GM12878 (cell line): ENCODE data around the gene MID1. TPM values are rescaled to one million over a fixed set of nuclear protein-coding genes. Genes with fewer than 3 reads are reported as not detected.

ENCODE experiments used
- ATAC-seq: fragments of 200-7000 bp; cut with Tn5 transposase; 3 replicates; pipeline ENCODE4 v1.9.1; 2020; ENCODE audit warnings: mild to moderate bottlenecking, moderate library complexity
- BruUV-seq: library from RNA; stranded (reverse); fragments of 400-500 nt; replicated peaks from 2 replicates; lab custom pipeline; 2021; lab: Mats Ljungman, UMichigan
- CTCF ChIA-PET: fragments of 300-600 bp; sonication (Branson Sonifier 250); formaldehyde crosslinking; extraction: SDS; loops from one replicate; lab custom pipeline; 2021; ENCODE audit warnings: inconsistent platforms; lab: Yijun Ruan, JAX
- POLR2A ChIA-PET: fragments of 350-600 bp; formaldehyde crosslinking; extraction: SDS; loops from one replicate; lab custom pipeline; 2021; ENCODE audit warnings: inconsistent platforms; lab: Charles Lee
- RAD21 ChIA-PET: fragments of 300-600 bp; sonication (Branson Sonifier 250); formaldehyde crosslinking; loops from one replicate; lab custom pipeline; 2023; ENCODE audit warnings: antibody characterized with exemption; ENCODE audit not compliant: unreplicated experiment; lab: Charles Lee
- SMC1A ChIA-PET: fragments of 300-600 bp; sonication (Branson Sonifier 250); formaldehyde crosslinking; loops from one replicate; lab custom pipeline; 2023; ENCODE audit not compliant: unreplicated experiment, uncharacterized antibody; lab: Charles Lee
- DNase-seq: peaks from one replicate; pipeline ENCODE4 v3.0.0-alpha.2; 2011; ENCODE audit warnings: low read depth, low spot score
- FAIRE-seq: peaks from 3 replicates; lab custom pipeline; 2011; peaks lifted over from hg19 to GRCh38; lab: Jason Lieb, UNC
- H2AFZ ChIP-seq: 2 replicates; pipeline ENCODE4 v1.6.0; 2011; ENCODE audit warnings: low read depth, low read length, control low read depth; ENCODE audit not compliant: control insufficient read depth
- H3K27ac ChIP-seq: 2 replicates; pipeline ENCODE4 v1.5.1; 2011; ENCODE audit warnings: control low read depth; ENCODE audit not compliant: control insufficient read depth, insufficient read depth
- H3K27me3 ChIP-seq, 2 experiments: replicated peaks in 1 of 2; 2 replicates each; pipeline versions ENCODE4 v1.6.0 to v1.6.1; 2011; ENCODE audit warnings: low read length in 1 of 2; ENCODE audit not compliant: control insufficient read depth in 2 of 2, insufficient read depth in 2 of 2
- H3K36me3 ChIP-seq, 2 experiments: 2 replicates each; pipeline ENCODE4 v1.5.1; 2011; ENCODE audit warnings: low read length in 1 of 2; ENCODE audit not compliant: control insufficient read depth in 2 of 2, insufficient read depth in 2 of 2
- H3K4me1 ChIP-seq: 2 replicates; pipeline ENCODE4 v1.6.1; 2011; ENCODE audit warnings: mild to moderate bottlenecking, low read length, moderate library complexity, mixed read lengths; ENCODE audit not compliant: control insufficient read depth, insufficient read depth
- H3K4me2 ChIP-seq: 2 replicates; pipeline ENCODE4 v1.6.0; 2011; ENCODE audit warnings: control low read depth; ENCODE audit not compliant: control insufficient read depth, insufficient read depth
- H3K4me3 ChIP-seq: fragments of 200-600 bp; sonication (generic); 2 replicates; pipeline ENCODE4 v1.5.1; 2016
- H3K79me2 ChIP-seq: 2 replicates; pipeline ENCODE4 v1.6.0; 2011; ENCODE audit warnings: low read length; ENCODE audit not compliant: control insufficient read depth, insufficient read depth
- H3K9ac ChIP-seq: 2 replicates; pipeline ENCODE4 v1.8.0; 2011; ENCODE audit warnings: low read length, control low read depth, mixed read lengths; ENCODE audit not compliant: control insufficient read depth, insufficient read depth
- H3K9me3 ChIP-seq: replicated peaks from 3 replicates; pipeline ENCODE4 v1.5.1; 2011; ENCODE audit warnings: mild to moderate bottlenecking, low read length; ENCODE audit not compliant: control insufficient read depth, insufficient read depth
- H4K20me1 ChIP-seq: 2 replicates; pipeline ENCODE4 v1.6.0; 2011; ENCODE audit not compliant: control insufficient read depth, insufficient read depth
- BCL11A ChIP-seq: IDR thresholded peaks from 2 replicates; pipeline ENCODE4 v1.6.1; 2011; ENCODE audit warnings: low read depth, low read length
- CEBPZ ChIP-seq: fragments of 150-350 bp; IDR thresholded peaks from 2 replicates; pipeline ENCODE4 v1.6.1; 2016; ENCODE audit warnings: low read depth, low read length
- EGR1 ChIP-seq, 2 experiments: IDR thresholded peaks; 1 replicate in 1 of 2; 2 replicates in 1 of 2; pipeline ENCODE4 v1.6.1; 2011 to 2012; ENCODE audit warnings: low read depth in 2 of 2, low read length in 2 of 2, borderline replicate concordance in 1 of 2, mild to moderate bottlenecking in 1 of 2, moderate library complexity in 1 of 2
- IRF5 ChIP-seq: fragments of 450-650 bp; IDR thresholded peaks from 2 replicates; pipeline ENCODE4 v1.6.1; 2017; ENCODE audit warnings: borderline replicate concordance
- STAT1 ChIP-seq: fragments of 450-650 bp; conservative IDR thresholded peaks from 2 replicates; pipeline ENCODE4 v1.6.1; 2014; ENCODE audit warnings: antibody characterized with exemption, mild to moderate bottlenecking
- TARDBP ChIP-seq: IDR thresholded peaks from 2 replicates; pipeline ENCODE4 v1.6.1; 2016; ENCODE audit warnings: borderline replicate concordance
- TCF12 ChIP-seq: IDR thresholded peaks from 2 replicates; pipeline ENCODE4 v1.6.1; 2011; ENCODE audit warnings: low read depth, mild to moderate bottlenecking, low read length
- TCF3 ChIP-seq: IDR thresholded peaks from 2 replicates; pipeline ENCODE4 v1.6.1; 2012; ENCODE audit warnings: low read depth, mild to moderate bottlenecking, low read length, borderline replicate concordance; ENCODE audit not compliant: insufficient read depth
- ZNF217 ChIP-seq: fragments of 450-650 bp; IDR thresholded peaks from 2 replicates; pipeline ENCODE4 v1.6.1; 2017; ENCODE audit warnings: antibody characterized with exemption, mild to moderate bottlenecking
- ZNF622 ChIP-seq: fragments of 450-650 bp; IDR thresholded peaks from 2 replicates; pipeline ENCODE4 v1.6.1; 2017; ENCODE audit warnings: mild to moderate bottlenecking, inconsistent platforms
- WGBS: methylation state at CpG from one replicate; pipeline ENCODE4 v1.1.6; 2016; ENCODE audit warnings: low lambda C conversion rate; ENCODE audit not compliant: insufficient replicate concordance, insufficient coverage; ENCODE audit errors: missing lambda C conversion rate; 5-methylcytosine and 5-hydroxymethylcytosine counted together
- in situ Hi-C: fragments of 300-500 bp; cut with MboI; formaldehyde crosslinking; loops from 9 replicates; pipeline ENCODE4 v1.14.3; 2018; ENCODE audit warnings: mixed read lengths
- intact Hi-C: fragments of 100-400 bp; cut with micrococcal nuclease; formaldehyde crosslinking; loops from one replicate; pipeline ENCODE4 v1.14.2; 2022; ENCODE audit not compliant: unreplicated experiment
- polyA plus RNA-seq, 11 experiments: library from polyadenylated mRNA; depleted of rRNA in 4 of 11; unstranded in 6 of 11; stranded (reverse) in 5 of 11; fragments of >200 nt; fragmentation: Nextera tagmentation in 4 of 11; fragmentation: Illumina TruSeq in 1 of 11; extraction: Ambion mirVana in 4 of 11; extraction: Trizol in 1 of 11; gene quantifications; 1 replicate in 1 of 11; 2 replicates in 10 of 11; pipeline versions ENCODE4 v1.2.1 to v1.2.3, GENCODE V29; 2011 to 2016; ENCODE audit warnings: inconsistent platforms in 2 of 11, missing spikeins in 2 of 11, low read depth in 1 of 11
- total RNA-seq, 4 experiments: library from RNA; depleted of rRNA in 3 of 4; stranded (reverse); fragments of >200 nt in 3 of 4; fragmentation: Illumina TruSeq in 1 of 4; extraction: Trizol in 1 of 4; gene quantifications; 2 replicates each; pipeline versions ENCODE4 v1.2.1 to v1.2.3, GENCODE V29; 2013 to 2021
- TF ChIP-seq, protein P1 (sequence below): fragments of 450-650 bp; IDR thresholded peaks from 2 replicates; pipeline ENCODE4 v1.6.1; 2017; ENCODE audit warnings: mild to moderate bottlenecking, low read depth, inconsistent platforms; ENCODE audit not compliant: poor library complexity, severe bottlenecking

Gene MID1
- total and polyA plus RNA-seq, 10 of the 15 experiments (the other 5 are each of a cell fraction or from before 2014, with no cell fraction given), result 0.04 to 0.51 (median 0.14) TPM; not detected in 1

GRCh38 chrX:10533696-10534365 lies 86.6 kb downstream of the MID1 start (continued):
- TF ChIP-seq, protein P1, sequence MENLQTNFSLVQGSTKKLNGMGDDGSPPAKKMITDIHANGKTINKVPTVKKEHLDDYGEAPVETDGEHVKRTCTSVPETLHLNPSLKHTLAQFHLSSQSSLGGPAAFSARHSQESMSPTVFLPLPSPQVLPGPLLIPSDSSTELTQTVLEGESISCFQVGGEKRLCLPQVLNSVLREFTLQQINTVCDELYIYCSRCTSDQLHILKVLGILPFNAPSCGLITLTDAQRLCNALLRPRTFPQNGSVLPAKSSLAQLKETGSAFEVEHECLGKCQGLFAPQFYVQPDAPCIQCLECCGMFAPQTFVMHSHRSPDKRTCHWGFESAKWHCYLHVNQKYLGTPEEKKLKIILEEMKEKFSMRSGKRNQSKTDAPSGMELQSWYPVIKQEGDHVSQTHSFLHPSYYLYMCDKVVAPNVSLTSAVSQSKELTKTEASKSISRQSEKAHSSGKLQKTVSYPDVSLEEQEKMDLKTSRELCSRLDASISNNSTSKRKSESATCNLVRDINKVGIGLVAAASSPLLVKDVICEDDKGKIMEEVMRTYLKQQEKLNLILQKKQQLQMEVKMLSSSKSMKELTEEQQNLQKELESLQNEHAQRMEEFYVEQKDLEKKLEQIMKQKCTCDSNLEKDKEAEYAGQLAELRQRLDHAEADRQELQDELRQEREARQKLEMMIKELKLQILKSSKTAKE, result no peak
- TF ChIP-seq IRF5, result no peak
- TF ChIP-seq TCF12, result no peak
- no peak for TF ChIP-seq STAT1

DNA sequence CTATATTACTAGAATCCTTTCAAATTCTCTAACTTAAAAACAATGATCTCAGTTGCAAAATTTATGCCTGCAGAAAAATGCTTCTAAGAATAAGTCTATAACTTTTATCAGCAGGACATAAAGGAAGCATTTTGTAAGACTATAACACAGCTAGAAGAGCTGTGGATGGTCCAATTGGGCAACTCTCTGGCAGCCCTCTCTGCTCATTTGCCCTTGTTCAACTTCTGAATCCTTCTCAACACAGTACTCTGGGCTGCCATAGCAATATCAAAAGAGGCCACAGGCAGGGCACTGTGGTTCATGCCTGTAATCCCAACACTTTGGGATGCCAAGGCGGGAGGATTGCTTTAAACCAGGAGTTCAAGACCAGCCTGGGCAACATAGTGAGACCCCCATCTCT lies 88.5 kb downstream of the MID1 start:
- Histone ChIP-seq H3K9me3 (no peaks in the 10 kb centered on the region), H3K4me1 (no peaks in the 10 kb centered on the region), H3K27ac (no peak overlapping the region), H4K20me1 (no peaks in the 10 kb centered on the region), H3K4me2 (no peak overlapping the region), H2AFZ (no peak overlapping the region), H3K9ac (no peak overlapping the region), H3K79me2 (no peaks in the 10 kb centered on the region), H3K36me3 (no peaks in the 10 kb centered on the region), H3K27me3 (no peaks in the 10 kb centered on the region), H3K4me3 (no peak overlapping the region)
- 0% methylated on average over 1 of the region's 1 CpG for WGBS
- TF ChIP-seq BCL11A (no peak), CEBPZ (no peak), ZNF622 (no peak), TCF3 (no peak), TARDBP (no peak), EGR1 (IDR thresholded peaks at IDR 0.05; ENCODE audit: borderline replicate concordance in 1 of 2, low read depth in 2 of 2, low read length in 2 of 2) (no peak), ZNF217 (no peak)
- ATAC-seq (no peak), FAIRE-seq (no peak), DNase-seq (no peak)
- no TSS peak for BruUV-seq
- POLR2A ChIA-PET, result no interaction called here
- SMC1A ChIA-PET, result no interaction called here
- CTCF ChIA-PET, result no interaction called here
- RAD21 ChIA-PET, result interaction anchor here (1.0 kb wide), 1 partner anchor 341 kb away, joined by 3 read pairs; no protein-coding TSS in a partner anchor
- in situ Hi-C loops, result no loop called here
- intact Hi-C loops, result no loop called here
